ENCODE measurements around the gene NKX1-2. TPM values are rescaled to one million over a fixed set of nuclear protein-coding genes. Genes with fewer than 3 reads are reported as not detected.

The NKX1-2 gene
- total and polyA plus RNA-seq, 2 of the 8 experiments (the other 6 are each of a cell fraction or from before 2014, with no cell fraction given), result 12.7 to 34.9 TPM

DNA sequence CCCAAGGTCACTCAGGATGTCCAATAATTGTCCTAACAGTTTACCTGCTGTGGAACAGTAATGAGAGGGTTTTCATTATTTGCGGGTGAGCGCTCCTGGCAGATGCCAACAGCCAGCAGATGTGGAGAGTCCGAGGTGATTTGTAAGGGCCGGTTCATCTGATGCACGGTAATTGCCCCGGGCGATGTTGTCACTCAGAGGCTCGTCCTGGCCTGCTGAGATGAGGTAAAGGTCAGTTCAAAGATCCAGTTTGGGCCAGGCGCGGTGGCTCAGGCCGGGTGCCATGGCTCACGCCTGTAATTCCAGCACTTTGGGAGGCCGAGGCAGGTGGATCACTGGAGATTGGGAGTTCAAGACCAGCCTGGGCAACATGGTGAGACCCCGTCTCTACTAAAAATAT lies 28.7 kb upstream of the NKX1-2 start (continued):
- TF ChIP-seq SRF (IDR thresholded peaks at IDR 0.05; ENCODE audit: low read depth, low read length), result no peak
- TF ChIP-seq TAF7 (optimal IDR thresholded peaks at IDR 0.05; ENCODE audit: borderline replicate concordance, low read depth, low read length), result no peak
- no peak for TF ChIP-seq HDAC2 (IDR thresholded peaks at IDR 0.05; ENCODE audit: borderline replicate concordance in 1 of 2, low read depth in 2 of 2, low read length in 2 of 2)
- no peak for TF ChIP-seq JUND (IDR thresholded peaks at IDR 0.05; ENCODE audit: low read length)
- TF ChIP-seq EZH2 (IDR thresholded peaks at IDR 0.05; ENCODE audit: low read depth, low read length, severe bottlenecking), result no peak
- TF ChIP-seq, protein P1, sequence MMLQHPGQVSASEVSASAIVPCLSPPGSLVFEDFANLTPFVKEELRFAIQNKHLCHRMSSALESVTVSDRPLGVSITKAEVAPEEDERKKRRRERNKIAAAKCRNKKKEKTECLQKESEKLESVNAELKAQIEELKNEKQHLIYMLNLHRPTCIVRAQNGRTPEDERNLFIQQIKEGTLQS (IDR thresholded peaks at IDR 0.05; ENCODE audit: insufficient read depth, low read depth, low read length), result no peak
- TF ChIP-seq JUN (IDR thresholded peaks at IDR 0.05; ENCODE audit: low read depth, low read length), result no peak

Measured in H1 (cell line).